Mammary epithelial cell (primary cell): ENCODE data around the gene LTC4S.
"Not testable (repeated sequence)": the region's sequence is repeated elsewhere in the genome, so short reads cannot be mapped to it uniquely, and the experiment has no call there.

ENCODE experiments used
- EZH2 ChIP-seq: IDR thresholded peaks from 2 replicates; pipeline ENCODE4 v1.6.1; 2012; ENCODE audit warnings: low read length, inconsistent platforms, borderline replicate concordance
- TF ChIP-seq, protein P1 (sequence below), 2 donors: IDR thresholded peaks in 1 of 2; conservative IDR thresholded peaks in 1 of 2; 2 replicates each; pipeline ENCODE4 v1.5.1; 2011 to 2012; ENCODE audit warnings: inconsistent platforms in 2 of 2, low read length in 2 of 2, mild to moderate bottlenecking in 2 of 2, control low read depth in 1 of 2, low read depth in 1 of 2; ENCODE audit not compliant: insufficient read depth in 1 of 2; ENCODE audit errors: extremely low read depth in 1 of 2

DNA sequence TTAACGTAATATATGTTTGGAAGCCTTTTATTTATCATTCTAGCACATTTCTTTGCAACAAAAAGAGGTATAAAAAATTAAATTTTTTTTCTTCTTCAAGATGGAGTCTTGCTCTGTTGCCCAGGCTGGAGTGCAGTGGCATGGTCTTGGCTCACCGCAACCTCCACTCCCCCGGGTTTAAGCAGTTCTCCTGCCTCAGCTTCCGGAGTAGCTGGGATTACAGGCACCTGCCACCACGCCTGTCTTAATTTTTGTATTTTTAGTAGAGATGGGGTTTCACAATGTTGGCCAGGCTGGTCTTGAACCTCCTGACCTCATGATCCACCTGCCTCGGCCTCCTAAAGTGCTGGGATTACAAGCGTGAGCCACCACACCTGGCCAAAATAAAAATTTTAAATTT, 49.7 kb upstream of the LTC4S start:
- TF ChIP-seq, protein P1, sequence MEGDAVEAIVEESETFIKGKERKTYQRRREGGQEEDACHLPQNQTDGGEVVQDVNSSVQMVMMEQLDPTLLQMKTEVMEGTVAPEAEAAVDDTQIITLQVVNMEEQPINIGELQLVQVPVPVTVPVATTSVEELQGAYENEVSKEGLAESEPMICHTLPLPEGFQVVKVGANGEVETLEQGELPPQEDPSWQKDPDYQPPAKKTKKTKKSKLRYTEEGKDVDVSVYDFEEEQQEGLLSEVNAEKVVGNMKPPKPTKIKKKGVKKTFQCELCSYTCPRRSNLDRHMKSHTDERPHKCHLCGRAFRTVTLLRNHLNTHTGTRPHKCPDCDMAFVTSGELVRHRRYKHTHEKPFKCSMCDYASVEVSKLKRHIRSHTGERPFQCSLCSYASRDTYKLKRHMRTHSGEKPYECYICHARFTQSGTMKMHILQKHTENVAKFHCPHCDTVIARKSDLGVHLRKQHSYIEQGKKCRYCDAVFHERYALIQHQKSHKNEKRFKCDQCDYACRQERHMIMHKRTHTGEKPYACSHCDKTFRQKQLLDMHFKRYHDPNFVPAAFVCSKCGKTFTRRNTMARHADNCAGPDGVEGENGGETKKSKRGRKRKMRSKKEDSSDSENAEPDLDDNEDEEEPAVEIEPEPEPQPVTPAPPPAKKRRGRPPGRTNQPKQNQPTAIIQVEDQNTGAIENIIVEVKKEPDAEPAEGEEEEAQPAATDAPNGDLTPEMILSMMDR (conservative IDR thresholded peaks at IDR 0.05 in 1 of 2, IDR thresholded peaks at IDR 0.05 in 1 of 2; ENCODE audit: extremely low read depth in 1 of 2, insufficient read depth in 1 of 2, low read depth in 1 of 2, low read length in 2 of 2) = not testable (repeated sequence)
- not testable (repeated sequence) for TF ChIP-seq EZH2
